PC-3 (cell line): ENCODE results near the gene ESPNL. TPM values are rescaled to one million over a fixed set of nuclear protein-coding genes. Genes with fewer than 3 reads are reported as not detected.

Experiments used
- ATAC-seq: fragments of 200-7000 bp; cut with Tn5 transposase; 2 replicates; pipeline ENCODE4 v1.9.1; 2020; ENCODE audit warnings: mild to moderate bottlenecking, moderate library complexity
- BruUV-seq: library from RNA; stranded (reverse); fragments of 400-500 nt; replicated peaks from 2 replicates; lab custom pipeline; 2021; lab: Mats Ljungman, UMichigan
- CTCF ChIA-PET: fragments of 300-600 bp; sonication (Branson Sonifier 250); formaldehyde crosslinking; loops from one replicate; lab custom pipeline; 2022; ENCODE audit warnings: antibody characterized with exemption; lab: Charles Lee
- POLR2A ChIA-PET: fragments of 300-600 bp; sonication (Branson Sonifier 250); formaldehyde crosslinking; loops from one replicate; lab custom pipeline; 2022; ENCODE audit warnings: antibody characterized with exemption; ENCODE audit not compliant: unreplicated experiment; lab: Charles Lee
- DNase-seq: peaks from one replicate; pipeline ENCODE4 v3.0.0-alpha.2; 2015
- H2AFZ ChIP-seq: fragments of 300-600 bp; sonication (generic); 2 replicates; pipeline ENCODE4 v1.6.0; 2016; ENCODE audit warnings: antibody characterized with exemption, low read length
- H3F3A ChIP-seq: fragments of 300-600 bp; sonication (generic); one replicate; pipeline ENCODE4 v1.6.0; 2017; ENCODE audit warnings: antibody characterized with exemption, low read length, control low read depth, mild to moderate bottlenecking; ENCODE audit not compliant: unreplicated experiment
- H3K27ac ChIP-seq: fragments of 300-600 bp; sonication (generic); 2 replicates; pipeline ENCODE4 v1.5.1; 2016; ENCODE audit warnings: mild to moderate bottlenecking, low read length
- H3K27me3 ChIP-seq: fragments of 300-600 bp; sonication (generic); 2 replicates; pipeline ENCODE4 v1.6.1; 2016; ENCODE audit warnings: low read length, mixed read lengths
- H3K36me3 ChIP-seq: fragments of 300-600 bp; sonication (generic); 2 replicates; pipeline ENCODE4 v1.6.1; 2016; ENCODE audit warnings: low read depth, mixed run types, low read length, mixed read lengths
- H3K4me1 ChIP-seq: fragments of 300-600 bp; sonication (generic); 2 replicates; pipeline ENCODE4 v1.5.1; 2016; ENCODE audit warnings: low read length; ENCODE audit not compliant: insufficient read depth
- H3K4me2 ChIP-seq: fragments of 300-600 bp; sonication (generic); 2 replicates; pipeline ENCODE4 v1.6.0; 2016; ENCODE audit warnings: low read length
- H3K4me3 ChIP-seq: fragments of 300-600 bp; sonication (generic); 2 replicates; pipeline ENCODE4 v1.5.1; 2016; ENCODE audit warnings: mild to moderate bottlenecking, low read length, mixed read lengths
- H3K79me2 ChIP-seq: fragments of 300-600 bp; sonication (generic); 2 replicates; pipeline ENCODE4 v1.6.1; 2017; ENCODE audit warnings: low read length, mixed read lengths
- H3K9ac ChIP-seq: fragments of 300-600 bp; sonication (generic); 2 replicates; pipeline ENCODE4 v1.6.0; 2016; ENCODE audit warnings: mild to moderate bottlenecking, low read length
- H3K9me2 ChIP-seq: fragments of 300-600 bp; sonication (generic); replicated peaks from 2 replicates; pipeline ENCODE4 v1.6.1; 2016; ENCODE audit warnings: mixed run types, low read length, mixed read lengths
- H3K9me3 ChIP-seq: fragments of 300-600 bp; sonication (generic); 2 replicates; pipeline ENCODE4 v1.6.1; 2016; ENCODE audit warnings: low read length, mixed read lengths
- H4K20me1 ChIP-seq: fragments of 300-600 bp; sonication (generic); 2 replicates; pipeline ENCODE4 v1.6.1; 2016; ENCODE audit warnings: low read length, mixed read lengths
- CTCF ChIP-seq: fragments of 300-600 bp; sonication (generic); conservative IDR thresholded peaks from 2 replicates; pipeline ENCODE4 v1.5.1; 2017; ENCODE audit warnings: antibody characterized with exemption, low read depth, mild to moderate bottlenecking, low read length
- EZH2 ChIP-seq: fragments of 300-600 bp; sonication (generic); IDR thresholded peaks from one replicate; pipeline ENCODE4 v1.6.1; 2017; ENCODE audit warnings: antibody characterized with exemption, mild to moderate bottlenecking, low read length; ENCODE audit not compliant: unreplicated experiment
- EZH2phosphoT487 ChIP-seq: fragments of 300-600 bp; sonication (generic); IDR thresholded peaks from 2 replicates; pipeline ENCODE4 v1.6.1; 2018; ENCODE audit warnings: mild to moderate bottlenecking, antibody characterized with exemption, low read length, borderline replicate concordance
- intact Hi-C: fragments of 100-400 bp; cut with micrococcal nuclease; formaldehyde crosslinking; loops from 2 replicates; pipeline ENCODE4 v1.9.0; 2023
- total RNA-seq: library from RNA; depleted of rRNA; stranded (reverse); fragments of >200 nt; gene quantifications from 2 replicates; pipeline ENCODE4 v1.2.3, GENCODE V29; 2014

The ESPNL gene
- total RNA-seq, 1 experiment from 2014 or later, result not detected

GRCh38 chr2:238123218-238123971, 23.3 kb downstream of the ESPNL start:
- POLR2A ChIA-PET, result no interaction called here

GRCh38 chr2:238123991-238124470, 23.9 kb downstream of the ESPNL start:
- CTCF ChIA-PET, result no interaction called here
- H3F3A ChIP-seq, result no peaks in the 10 kb centered on the region
- POLR2A ChIA-PET, result no interaction called here

More at GRCh38 chr2:238123218-238123971, 23.3 kb downstream of the ESPNL start:
- no peaks in the 10 kb centered on the region for H3K9me2 ChIP-seq
- no peaks in the 10 kb centered on the region for H3F3A ChIP-seq
- BruUV-seq, result no TSS peak
- no peaks in the 10 kb centered on the region for H3K9me3 ChIP-seq
- H3K4me2 ChIP-seq, result no peak overlapping the region
- no peak overlapping the region for H3K27ac ChIP-seq
- H3K4me3 ChIP-seq, result no peak overlapping the region
- H3K9ac ChIP-seq, result no peak overlapping the region
- no peak for DNase-seq
- CTCF ChIA-PET, result no interaction called here
- intact Hi-C loops, result no loop called here
- no peaks in the 10 kb centered on the region for H3K27me3 ChIP-seq
- no peaks in the 10 kb centered on the region for H3K36me3 ChIP-seq
- H2AFZ ChIP-seq, result no peak overlapping the region
- H3K79me2 ChIP-seq, result no peaks in the 10 kb centered on the region
- no peak for TF ChIP-seq EZH2
- TF ChIP-seq EZH2phosphoT487, result no peak
- no peaks in the 10 kb centered on the region for H4K20me1 ChIP-seq
- no peaks in the 10 kb centered on the region for H3K4me1 ChIP-seq
- ATAC-seq, result no peak

GRCh38 chr2:238124488-238125126, 24.5 kb downstream of the ESPNL start:
- H3K79me2 ChIP-seq, result no peaks in the 10 kb centered on the region
- no peak overlapping the region for H3K27ac ChIP-seq
- H3K9ac ChIP-seq, result no peak overlapping the region
- H3K4me2 ChIP-seq, result no peak overlapping the region
- H2AFZ ChIP-seq, result no peak overlapping the region
- no peaks in the 10 kb centered on the region for H3K9me2 ChIP-seq
- no peaks in the 10 kb centered on the region for H3K4me1 ChIP-seq
- BruUV-seq, result no TSS peak
- ChIA-PET CTCF (no interaction called here), POLR2A (no interaction called here)
- ATAC-seq (no peak), DNase-seq (no peak)
- no peaks in the 10 kb centered on the region for H3F3A ChIP-seq
- H3K36me3 ChIP-seq, result no peaks in the 10 kb centered on the region
- H3K4me3 ChIP-seq, result no peak overlapping the region
- intact Hi-C loops, result no loop called here
- TF ChIP-seq EZH2phosphoT487 (no peak), EZH2 (no peak), CTCF (no peak)
- H3K27me3 ChIP-seq, result no peaks in the 10 kb centered on the region
- H3K9me3 ChIP-seq, result no peaks in the 10 kb centered on the region
- no peaks in the 10 kb centered on the region for H4K20me1 ChIP-seq

More at GRCh38 chr2:238123991-238124470, 23.9 kb downstream of the ESPNL start:
- no peaks in the 10 kb centered on the region for H3K79me2 ChIP-seq
- no peaks in the 10 kb centered on the region for H3K27me3 ChIP-seq
- no peak for ATAC-seq
- H3K9ac ChIP-seq, result no peak overlapping the region
- no peaks in the 10 kb centered on the region for H3K4me1 ChIP-seq
- no peaks in the 10 kb centered on the region for H4K20me1 ChIP-seq
- no peak overlapping the region for H3K4me3 ChIP-seq
- no peaks in the 10 kb centered on the region for H3K36me3 ChIP-seq
- H3K27ac ChIP-seq, result no peak overlapping the region
- no peak for DNase-seq
- no TSS peak for BruUV-seq
- H3K4me2 ChIP-seq, result no peak overlapping the region
- intact Hi-C loops, result no loop called here
- H3K9me3 ChIP-seq, result no peaks in the 10 kb centered on the region
- H3K9me2 ChIP-seq, result no peaks in the 10 kb centered on the region
- no peak for TF ChIP-seq EZH2
- no peak for TF ChIP-seq EZH2phosphoT487
- no peak for TF ChIP-seq CTCF
- H2AFZ ChIP-seq, result no peak overlapping the region
